Suprapubic skin (tissue), 4 donors: ENCODE measurements around the gene GRIK3.

ENCODE experiments used
- CTCF ChIP-seq, 2 donors: fragments of 200-600 bp in 1 of 2; fragments of 450-650 bp in 1 of 2; sonication (generic) in 1 of 2; IDR thresholded peaks; one replicate each; pipeline ENCODE4 v1.5.1; 2016 to 2019; ENCODE audit warnings: antibody characterized with exemption in 2 of 2, mild to moderate bottlenecking in 1 of 2, moderate library complexity in 1 of 2
- EP300 ChIP-seq: sonication (generic); formaldehyde crosslinking; IDR thresholded peaks from one replicate; pipeline ENCODE4 v1.6.1; 2017; ENCODE audit warnings: antibody characterized with exemption
- POLR2A ChIP-seq, 2 donors: fragments of 450-650 bp; IDR thresholded peaks; one replicate each; pipeline ENCODE4 v1.6.1; 2017; ENCODE audit warnings: antibody characterized with exemption in 2 of 2, mild to moderate bottlenecking in 2 of 2, moderate library complexity in 2 of 2
- POLR2AphosphoS5 ChIP-seq, 3 donors: sonication (generic); formaldehyde crosslinking; IDR thresholded peaks; one replicate each; pipeline ENCODE4 v1.6.1; 2017; ENCODE audit warnings: antibody characterized with exemption in 3 of 3

GRCh38 chr1:36782785-36783184, 251.5 kb downstream of the GRIK3 start:
- no peak for TF ChIP-seq CTCF (IDR thresholded peaks at IDR 0.05)
- TF ChIP-seq POLR2AphosphoS5 (IDR thresholded peaks at IDR 0.05), result no peak
- TF ChIP-seq POLR2A (IDR thresholded peaks at IDR 0.05), result no peak
- TF ChIP-seq EP300, result no peak
